HG02852 (cell line): Measurements from ENCODE around the gene TNRC18.

Experiments used
- ATAC-seq: cut with Tn5 transposase; IDR thresholded peaks from one replicate; pipeline ENCODE4 v1.9.1; 2021; ENCODE audit warnings: mild to moderate bottlenecking, moderate library complexity; ENCODE audit not compliant: unreplicated experiment

TNRC18 gene

GRCh38 chr7:5354460-5355232 lies 69.0 kb downstream of the TNRC18 start:
- ATAC-seq, result no peak

GRCh38 chr7:5352440-5353010 lies 71.1 kb downstream of the TNRC18 start:
- no peak for ATAC-seq

- no peak for ATAC-seq
Measured at GRCh38 chr7:5351507-5352265, 71.9 kb downstream of the TNRC18 start.

- no peak for ATAC-seq
Measured at GRCh38 chr7:5350600-5351385, 72.8 kb downstream of the TNRC18 start.

GRCh38 chr7:5350174-5350463 lies 73.5 kb downstream of the TNRC18 start:
- no peak for ATAC-seq

GRCh38 chr7:5349437-5350173 lies 74.0 kb downstream of the TNRC18 start:
- no peak for ATAC-seq

- no peak for ATAC-seq
Measured at GRCh38 chr7:5349005-5349380, 74.6 kb downstream of the TNRC18 start.

- ATAC-seq, result no peak
Measured at GRCh38 chr7:5348134-5349004, 75.3 kb downstream of the TNRC18 start.

- no peak for ATAC-seq
Measured at GRCh38 chr7:5345671-5346070, 78.0 kb downstream of the TNRC18 start.

GRCh38 chr7:5345171-5345570 lies 78.5 kb downstream of the TNRC18 start:
- ATAC-seq, result no peak

- ATAC-seq, result no peak
Measured at GRCh38 chr7:5344342-5344741, 79.3 kb downstream of the TNRC18 start.

- no peak for ATAC-seq
Measured at GRCh38 chr7:5343884-5344283, 79.8 kb downstream of the TNRC18 start.

GRCh38 chr7:5342631-5343030 lies 81.0 kb downstream of the TNRC18 start:
- no peak for ATAC-seq

- no peak for ATAC-seq
Measured at GRCh38 chr7:5339955-5340354, 83.7 kb downstream of the TNRC18 start.

GRCh38 chr7:5337047-5337446 lies 86.6 kb downstream of the TNRC18 start:
- ATAC-seq, result no peak

- ATAC-seq, result no peak
Measured at GRCh38 chr7:5334671-5335070, 89.0 kb downstream of the TNRC18 start.

GRCh38 chr7:5333121-5334045 lies 90.3 kb downstream of the TNRC18 start:
- ATAC-seq, result no peak

GRCh38 chr7:5332579-5332978 lies 91.1 kb downstream of the TNRC18 start:
- no peak for ATAC-seq

GRCh38 chr7:5330288-5330687 lies 93.3 kb downstream of the TNRC18 start:
- no peak for ATAC-seq
